HG03196 (cell line): ENCODE measurements around the gene BUD13.

Experiments used
- ATAC-seq: cut with Tn5 transposase; IDR thresholded peaks from one replicate; pipeline ENCODE4 v1.9.1; 2021; ENCODE audit not compliant: unreplicated experiment

Gene BUD13

DNA sequence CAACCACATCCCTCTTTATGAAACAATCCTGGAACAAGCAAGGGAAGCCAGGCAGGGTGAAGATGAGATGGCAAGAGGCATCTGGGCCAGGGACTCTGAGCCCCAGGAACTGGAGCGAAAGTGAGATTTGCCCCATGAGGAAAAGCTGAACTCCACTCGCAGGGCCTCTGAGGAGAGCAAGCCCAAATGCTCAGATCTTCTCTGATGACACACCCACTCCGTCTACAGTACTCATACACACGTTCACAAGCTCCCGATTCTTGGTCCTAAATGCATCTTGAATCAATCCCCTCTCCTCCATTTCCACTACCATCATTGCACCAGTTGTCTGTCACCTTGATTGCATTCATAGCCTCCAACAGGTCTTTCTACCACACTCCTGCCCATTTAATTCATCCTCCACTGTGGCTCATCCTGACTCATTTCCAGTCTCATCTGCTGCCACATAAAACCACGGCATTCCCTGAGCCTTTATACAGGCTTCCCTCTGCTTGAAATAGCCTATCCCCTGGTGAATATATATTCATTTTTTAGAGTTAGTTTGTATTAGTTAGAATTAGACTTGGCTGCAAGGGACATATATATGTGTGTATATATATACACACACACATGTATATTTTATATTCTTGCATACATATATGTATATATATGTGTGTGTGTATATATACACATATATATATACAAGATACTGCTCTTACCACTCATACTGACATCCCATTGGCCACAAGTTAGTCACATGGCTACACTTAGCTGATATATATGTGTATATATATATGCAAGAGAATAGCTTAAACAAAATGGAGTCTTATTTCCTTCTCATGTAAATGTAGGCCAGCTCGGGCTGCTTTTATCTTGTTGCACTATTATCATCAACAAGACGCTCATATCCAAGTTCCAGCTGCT is 20.3 kb upstream of the BUD13 start:
- ATAC-seq: no peak

DNA sequence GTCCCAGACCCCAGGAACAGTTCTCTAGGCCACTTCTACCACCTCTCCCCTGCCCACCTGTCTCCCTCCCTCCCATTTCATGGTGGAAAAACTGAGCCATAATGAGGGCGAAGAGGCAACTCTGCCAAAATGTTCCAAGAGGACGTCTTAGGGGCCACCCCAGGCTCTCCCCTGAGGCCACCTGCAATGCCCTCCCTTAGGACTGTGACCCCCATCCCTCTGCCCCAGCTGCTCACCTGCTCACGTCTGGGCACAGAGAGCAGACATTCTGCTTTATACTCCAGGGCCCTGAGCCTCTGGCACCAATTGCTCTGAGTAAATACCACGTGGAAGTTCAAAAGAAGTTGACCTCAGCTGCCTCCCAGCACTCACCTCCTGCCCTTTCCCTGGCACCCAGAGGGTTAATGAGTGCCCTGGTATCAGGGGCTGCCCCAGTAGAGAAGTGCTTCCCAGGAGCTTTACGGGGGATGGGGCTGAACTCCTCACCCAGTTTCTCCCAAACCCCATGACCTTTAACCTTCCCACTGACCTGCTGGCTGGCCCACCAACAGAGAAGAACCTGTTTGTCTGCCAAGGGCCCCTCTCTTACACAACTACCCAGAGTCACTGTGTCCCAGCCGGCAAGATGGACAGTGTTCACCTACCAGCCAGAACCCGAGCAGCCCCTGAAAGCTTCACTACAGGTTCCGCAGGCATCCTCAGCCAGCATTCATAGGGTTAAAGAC is 19.5 kb upstream of the BUD13 start:
- no peak for ATAC-seq

DNA sequence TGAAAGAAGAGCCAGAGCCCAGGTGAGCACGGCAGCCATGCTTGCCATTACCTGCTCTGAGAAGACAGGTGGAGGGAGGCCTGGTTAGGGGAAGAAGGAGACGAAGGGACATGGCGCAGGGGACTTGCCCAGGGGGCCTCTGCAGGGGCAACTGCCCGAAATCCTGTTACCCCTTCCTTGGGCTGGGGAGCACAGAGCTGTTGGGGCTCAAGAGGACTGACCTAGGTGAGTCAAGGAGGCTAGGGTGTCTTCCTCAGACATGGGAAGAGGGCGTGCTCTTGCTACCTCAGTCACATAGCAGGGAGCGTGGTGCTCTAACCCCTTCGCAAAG is 19.0 kb upstream of the BUD13 start, which contains the start of gene APOA5:
Gene APOA5, minus strand, starts transcription at position 67 of the 331 bp plus-strand sequence. Its CDS starts 19 bp downstream, at position 48.
- no peak for ATAC-seq

DNA sequence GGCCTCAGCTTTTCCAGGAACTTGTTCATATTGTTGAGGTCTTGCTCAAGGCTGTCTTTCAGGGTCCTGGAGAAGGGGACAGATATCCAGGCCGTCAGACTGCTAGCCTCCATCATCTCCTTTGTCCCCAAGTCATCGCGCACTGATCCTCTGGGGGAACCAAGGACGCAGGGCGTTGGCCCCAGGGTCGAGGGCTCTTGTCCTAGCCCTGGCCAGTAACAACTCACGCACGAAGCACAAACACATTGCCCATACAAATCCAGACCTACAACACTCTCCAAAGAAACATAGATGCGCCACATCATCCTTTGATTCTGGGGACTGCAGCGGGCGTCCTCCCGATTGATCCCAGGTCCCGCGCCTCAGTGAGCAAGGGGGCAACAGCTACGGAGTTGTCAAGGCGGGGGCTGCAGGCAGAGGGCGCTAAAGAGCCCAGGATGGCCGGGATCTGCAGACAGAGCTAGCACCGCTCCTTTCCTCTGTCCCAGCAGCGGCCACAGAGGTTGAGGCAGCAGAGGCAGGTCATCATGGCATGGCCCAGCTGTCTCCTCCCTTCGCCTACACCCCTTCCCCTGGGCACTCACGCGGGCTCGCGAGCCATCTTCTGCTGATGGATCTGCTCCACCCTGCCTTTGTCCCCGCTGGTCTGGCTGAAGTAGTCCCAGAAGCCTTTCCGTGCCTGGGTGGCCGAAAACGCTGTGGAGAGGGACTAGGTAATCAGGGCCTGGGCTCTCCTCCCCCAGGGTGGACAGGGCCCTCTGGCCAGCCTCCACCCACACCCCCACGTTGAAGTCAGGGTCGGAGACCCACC is 18.4 kb upstream of the BUD13 start:
- no peak for ATAC-seq

DNA sequence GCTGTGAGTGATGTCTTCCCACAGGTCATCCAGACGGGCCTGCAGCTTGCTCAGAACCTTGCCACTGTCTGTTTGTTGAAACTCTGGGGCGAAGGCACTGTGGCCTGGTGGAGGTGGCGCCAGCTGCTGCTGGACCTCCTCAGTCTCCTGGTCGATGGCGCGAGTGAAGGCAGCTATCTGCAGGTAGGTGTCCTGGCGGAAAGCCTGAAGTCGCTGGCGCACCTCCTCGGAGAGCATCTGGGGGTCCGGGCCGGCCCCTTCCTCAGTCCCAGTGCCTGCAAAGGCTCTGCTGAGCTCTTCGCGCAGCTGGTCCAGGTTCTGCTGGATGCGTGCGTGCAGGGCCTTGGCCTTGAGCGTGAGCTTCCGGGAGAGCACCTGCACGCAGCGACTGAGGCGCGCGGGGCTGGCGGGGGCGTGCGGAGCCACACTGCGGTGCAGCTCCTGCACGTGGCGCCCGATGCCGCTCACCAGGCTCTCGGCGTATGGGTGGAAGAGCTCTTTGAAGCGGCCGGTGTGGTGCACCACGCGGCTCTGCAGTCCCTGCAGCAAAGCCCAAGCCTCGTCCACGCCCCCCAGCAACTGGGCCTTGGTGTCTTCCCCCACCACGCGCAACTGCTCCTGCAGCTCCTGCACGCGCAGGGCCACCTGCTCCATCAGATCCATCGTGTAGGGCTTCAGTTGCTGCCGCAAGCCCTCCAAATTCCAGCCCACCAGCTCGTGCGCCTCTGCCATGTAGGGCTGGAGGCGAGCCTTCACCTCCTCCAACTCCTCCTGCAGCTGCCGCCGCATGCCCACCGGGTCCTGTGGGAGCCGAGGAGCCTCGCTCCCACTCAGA is 17.6 kb upstream of the BUD13 start:
- ATAC-seq: no peak

DNA sequence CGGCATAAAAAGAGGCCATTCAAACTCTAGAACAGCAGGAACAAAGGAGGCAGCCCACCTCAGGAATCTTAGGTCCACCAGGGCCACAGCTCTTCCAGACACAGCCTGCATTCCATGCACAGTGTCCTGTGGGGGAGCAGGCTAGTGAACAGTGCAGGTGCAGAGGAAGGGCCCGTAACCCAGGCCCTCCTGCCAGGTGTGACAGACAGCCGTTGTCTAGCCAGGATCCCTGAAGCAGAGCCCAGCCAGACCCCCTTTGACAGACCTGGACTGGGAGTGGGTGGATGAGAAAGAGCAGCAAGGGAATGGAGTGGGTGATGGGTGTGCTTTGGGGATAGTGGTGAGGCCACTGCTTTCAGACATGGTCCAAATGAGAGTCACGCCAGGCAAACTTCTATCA is 16.2 kb upstream of the BUD13 start:
- ATAC-seq: no peak

DNA sequence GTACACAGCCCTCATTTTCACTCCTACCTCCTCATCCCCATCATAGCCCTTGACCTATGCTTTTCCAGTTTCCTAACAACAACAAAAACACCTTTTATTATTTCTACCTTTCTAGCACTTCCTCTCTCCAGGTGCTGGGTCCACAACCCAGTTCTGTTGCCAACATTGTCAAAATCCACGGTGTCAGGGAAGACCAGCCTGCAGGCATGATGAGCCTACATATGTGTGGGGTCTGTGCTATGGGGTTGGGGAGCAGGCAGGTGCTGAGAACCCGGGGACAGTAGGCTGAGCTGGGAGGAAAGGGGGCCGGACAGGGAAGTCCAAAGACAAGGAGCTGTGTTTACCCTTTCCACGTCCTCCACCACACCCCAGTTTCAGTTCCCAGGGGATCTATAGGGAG is 15.7 kb upstream of the BUD13 start:
- ATAC-seq: no peak

DNA sequence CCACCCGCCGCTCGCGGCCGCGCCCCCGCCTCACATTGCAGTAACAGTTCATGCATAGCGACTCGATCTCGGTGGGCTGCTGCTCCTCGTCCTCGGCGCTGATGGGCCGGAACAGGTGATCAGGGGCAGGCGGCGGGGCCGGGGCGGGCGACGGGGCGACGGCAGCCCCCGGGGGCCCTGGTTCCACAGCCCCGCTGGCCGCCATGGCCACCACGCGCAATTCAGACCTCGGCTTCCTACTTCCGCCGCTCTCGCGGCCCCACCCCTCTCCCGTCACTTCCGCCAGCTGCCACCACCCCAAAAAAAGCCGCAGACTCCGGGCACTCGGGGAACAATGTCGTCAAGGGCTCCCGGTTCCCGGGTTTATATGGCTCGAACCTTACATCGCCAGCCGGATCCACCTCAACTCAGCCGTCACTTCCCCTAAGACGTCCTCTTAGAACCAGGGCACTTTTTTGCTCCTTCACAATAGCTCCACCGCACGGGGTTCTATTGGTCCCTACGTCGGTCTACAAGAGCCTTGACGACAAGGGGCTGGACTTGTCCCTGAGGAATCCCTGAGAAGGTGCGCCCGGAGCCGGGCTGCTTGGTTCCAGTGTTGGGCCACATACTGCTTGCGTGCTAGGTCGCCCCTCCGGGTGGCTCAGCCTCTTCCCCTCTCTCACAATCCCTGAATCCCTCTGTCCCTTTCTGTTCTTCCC is 15.1 kb upstream of the BUD13 start, which contains the start of gene ZPR1:
Gene ZPR1, minus strand, starts transcription at position 238 of the 701 bp plus-strand sequence. Its CDS starts 33 bp downstream, at position 205.
- peak; percentile 87 for ATAC-seq

DNA sequence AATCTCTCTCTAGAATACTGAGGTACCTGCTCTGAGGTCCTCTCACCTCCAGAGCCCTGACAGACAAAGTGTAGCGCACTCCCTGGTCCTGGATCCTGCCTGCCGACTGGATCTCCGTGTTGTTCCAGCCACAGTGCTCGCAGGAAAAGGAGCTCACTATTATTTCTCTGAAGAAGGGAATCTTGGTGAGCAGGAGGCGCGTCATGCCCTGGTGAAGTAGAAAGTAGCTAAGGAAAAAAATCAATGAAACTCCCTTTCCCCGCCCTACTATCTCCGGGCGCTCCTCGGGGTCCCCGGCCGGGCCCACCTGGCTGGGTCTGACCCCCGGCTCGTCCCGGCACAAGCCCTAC is 14.6 kb upstream of the BUD13 start:
- no peak for ATAC-seq

DNA sequence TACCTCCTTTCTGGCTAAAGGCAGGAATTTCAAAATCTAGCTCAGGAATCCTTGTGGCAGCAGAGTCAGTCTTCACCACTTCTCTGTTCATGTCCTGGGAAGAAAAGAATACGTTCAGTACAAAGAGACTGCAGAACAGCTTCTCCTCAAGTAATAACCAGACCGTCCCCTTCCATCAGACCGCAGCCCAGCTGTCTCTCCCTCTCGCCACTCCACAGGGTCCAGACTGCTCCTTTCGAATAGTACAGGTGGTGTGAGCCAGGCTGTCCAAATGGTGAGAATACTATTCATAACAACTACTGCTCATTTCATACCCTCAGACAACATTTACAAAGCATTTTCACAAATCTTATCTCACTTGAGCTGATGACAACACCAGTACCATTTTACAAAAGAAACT is 14.2 kb upstream of the BUD13 start:
- ATAC-seq: no peak

DNA sequence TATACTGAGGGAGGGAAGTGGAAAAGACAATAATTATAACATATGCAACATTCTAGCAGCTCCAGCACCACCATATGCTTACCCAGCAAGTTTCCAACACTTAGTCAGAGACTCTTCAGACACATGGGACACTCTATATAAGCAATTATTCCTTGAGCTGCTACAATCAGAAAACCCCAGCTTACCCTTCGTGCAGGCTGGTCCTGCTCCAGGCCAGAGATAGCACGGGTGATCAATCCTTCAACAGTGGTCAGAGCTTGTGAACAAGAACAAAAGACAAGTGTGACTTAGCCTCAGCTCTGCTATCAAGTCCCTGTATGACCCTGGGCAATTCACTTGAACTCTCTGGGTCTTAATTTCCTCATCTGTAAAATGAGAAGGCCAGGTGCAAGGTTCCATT is 13.5 kb upstream of the BUD13 start:
- no peak for ATAC-seq

DNA sequence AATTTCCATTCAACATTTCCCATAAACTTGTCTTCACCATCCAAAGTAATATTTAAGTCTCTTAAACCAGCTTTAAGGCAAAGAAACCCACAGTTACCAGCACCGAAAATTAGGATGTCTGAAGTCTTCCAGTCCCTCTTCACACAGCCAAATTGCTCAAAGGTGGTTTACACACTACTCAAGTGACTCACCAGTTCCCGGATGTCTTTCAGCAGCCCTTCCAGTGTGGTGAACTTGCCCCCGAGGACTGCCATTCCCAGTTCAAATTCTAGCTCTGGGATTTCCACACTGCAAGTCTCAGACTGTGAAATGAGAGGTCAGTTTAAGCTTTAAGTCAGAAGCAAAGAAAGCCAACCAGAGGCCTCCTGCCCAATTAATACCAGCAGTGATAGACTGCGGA is 9.9 kb upstream of the BUD13 start:
- no peak for ATAC-seq

DNA sequence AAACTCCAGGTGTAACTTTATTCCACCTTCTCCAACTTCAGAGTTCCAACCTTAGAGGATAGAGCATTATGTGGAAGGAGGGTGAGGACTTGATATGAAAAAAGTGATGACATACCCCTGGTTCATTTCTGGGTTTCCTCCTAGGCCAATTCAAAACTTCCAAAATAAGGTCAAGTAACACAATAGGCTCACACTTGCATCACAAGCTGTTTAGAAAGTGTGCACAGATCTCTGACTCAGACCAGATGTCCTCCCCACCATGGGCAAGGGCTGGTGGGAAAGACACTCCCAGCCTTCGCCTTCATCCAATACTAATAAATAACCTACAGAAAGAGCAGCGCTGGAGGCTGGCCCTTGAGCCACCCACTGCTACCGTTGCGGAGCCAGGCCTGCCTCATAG is 5.8 kb upstream of the BUD13 start:
- ATAC-seq: no peak

DNA sequence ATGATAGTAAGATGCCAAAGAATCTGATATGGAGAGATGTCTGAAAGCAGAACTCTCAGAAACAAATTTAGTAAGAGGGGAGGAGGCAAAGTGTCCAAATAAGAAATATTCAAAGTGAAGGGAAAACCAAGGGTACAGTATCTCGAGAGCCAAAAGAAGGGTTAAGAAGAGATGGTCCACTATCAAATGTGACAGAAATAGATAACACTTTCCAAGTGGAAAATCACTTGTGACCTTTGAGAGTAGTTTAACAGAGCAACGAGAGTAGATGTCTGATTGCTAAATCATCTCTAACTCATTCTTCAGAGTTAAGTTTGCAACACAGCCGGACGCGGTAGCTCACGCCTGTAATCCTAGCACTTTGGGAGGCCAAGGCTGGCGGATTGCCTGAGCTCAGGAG is 4.3 kb upstream of the BUD13 start:
- no peak for ATAC-seq

DNA sequence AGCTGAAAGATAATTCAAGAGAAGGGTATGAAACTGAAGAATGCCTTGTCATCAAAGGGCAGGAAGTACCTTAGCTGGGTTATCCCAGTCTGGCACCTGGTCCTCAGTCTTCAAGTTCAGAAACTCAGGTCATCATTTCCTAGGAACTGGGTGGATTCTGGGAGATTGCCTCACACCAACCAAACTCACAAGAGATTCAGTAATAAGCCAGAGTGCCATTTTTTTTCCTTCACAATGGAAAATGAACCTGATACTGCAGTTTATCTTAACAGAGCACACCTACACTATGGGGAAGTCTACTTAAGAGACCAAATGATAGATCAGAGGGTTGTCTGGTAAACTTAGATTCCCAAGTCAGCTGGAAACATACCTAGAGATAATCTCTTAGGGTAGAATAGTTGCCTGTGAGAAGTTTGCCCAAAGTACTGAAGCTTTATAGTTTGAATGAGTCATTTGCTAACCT is 3.8 kb upstream of the BUD13 start:
- no peak for ATAC-seq

DNA sequence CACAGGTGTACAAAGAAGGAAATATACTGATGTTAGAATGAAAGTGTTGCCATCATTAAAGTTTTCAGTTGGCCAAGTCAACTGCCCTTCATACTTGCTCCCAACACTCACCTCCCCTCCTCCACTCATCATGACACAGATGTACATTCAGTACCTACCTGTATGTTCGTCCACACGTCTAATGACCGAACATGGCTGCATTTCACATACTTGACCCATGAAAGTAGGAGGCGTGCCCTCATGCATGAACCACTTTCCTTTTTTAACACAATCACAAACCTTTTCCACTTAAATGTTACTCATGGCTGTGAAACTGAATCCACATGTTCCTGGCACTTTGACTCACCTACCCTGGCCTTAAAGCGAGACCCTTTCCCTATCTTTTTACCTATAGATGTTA is 3.2 kb upstream of the BUD13 start:
- no peak for ATAC-seq

DNA sequence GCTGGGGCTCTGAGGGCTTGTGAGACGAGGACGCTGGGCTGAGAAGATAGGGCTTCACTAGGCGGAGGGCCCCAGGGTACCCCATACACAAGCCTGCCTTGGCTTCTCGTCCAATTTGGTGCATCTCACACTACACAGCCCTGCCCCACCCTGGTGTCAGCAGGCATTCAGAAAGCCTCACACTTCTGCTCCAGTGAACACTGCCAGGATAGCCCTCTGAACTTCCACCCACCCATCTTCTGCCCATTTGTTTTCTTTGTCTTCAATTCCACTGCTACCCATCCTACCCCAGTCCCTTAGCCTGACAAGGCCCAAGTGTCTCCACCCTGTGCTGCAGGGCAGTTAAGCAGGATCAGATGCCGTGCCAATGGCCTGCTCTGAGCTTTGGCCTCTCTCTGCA is 1.9 kb upstream of the BUD13 start:
- ATAC-seq: no peak

DNA sequence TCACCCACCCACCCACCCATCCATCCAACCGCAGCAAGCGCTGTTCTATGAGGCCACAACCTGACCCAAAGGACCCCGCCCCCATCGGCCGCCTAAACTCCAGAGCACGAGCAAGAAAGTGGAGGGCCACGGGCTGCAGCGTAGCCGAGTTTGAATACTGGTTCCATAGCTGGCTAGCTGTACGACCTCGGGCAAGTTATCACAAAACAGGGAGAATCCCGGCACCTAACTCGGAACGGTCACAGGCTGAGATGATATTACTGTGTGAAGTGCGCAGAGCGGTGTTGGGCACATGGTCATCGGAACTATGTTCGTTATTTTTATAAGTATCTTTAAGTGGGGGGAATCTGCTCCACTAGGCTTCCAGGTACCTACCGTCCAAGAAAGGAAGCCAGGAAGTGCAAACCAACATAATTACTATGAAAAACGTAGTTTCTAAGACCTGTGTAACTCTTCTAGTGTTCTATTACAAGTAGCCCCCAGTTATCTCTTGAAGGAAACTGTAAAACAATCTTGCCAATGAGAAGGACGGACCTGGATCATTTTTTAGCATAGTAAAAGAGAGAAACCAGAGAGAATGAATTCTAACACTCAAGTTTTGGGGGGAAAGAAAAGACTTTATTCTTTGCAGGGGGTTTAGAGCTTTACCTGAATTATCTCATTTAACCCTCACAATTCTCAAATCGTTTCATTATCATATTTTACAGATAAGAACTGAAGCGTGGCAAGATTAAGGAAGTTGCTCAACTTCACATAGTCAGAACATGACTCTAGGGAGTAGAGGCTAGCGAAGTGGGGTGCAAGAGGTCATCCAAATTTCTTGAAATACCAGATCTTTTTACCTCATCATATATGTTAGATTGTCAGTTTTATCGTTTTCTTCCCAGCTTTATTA is 663 bp upstream of the BUD13 start:
- ATAC-seq: peak; percentile 32

DNA sequence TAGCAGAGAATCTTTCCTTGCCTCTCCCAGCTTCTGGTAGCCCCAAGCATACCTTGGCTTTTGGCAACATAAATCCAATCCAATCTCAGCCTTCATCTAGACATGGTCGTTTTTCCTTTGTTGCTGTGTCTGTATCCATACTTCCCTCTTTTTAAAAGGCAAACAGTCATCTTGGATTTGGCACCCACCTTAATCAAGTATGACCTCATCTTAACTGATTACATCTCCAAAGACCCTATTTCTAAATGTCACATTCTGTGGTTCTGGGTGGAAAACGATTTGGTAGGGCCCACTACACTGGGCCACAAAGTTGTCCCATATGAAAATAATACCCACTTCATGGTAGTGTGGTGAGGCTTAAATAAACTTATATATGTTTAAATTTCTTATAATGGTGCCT is 852 bp downstream of the BUD13 start:
- ATAC-seq: no peak
